Right ventricle myocardium superior (tissue), 1 donor: ENCODE data around the gene ABCA9. TPM values are rescaled to one million over a fixed set of nuclear protein-coding genes. Genes with fewer than 3 reads are reported as not detected.
"Not testable (repeated sequence)": the region's sequence is repeated elsewhere in the genome, so short reads cannot be mapped to it uniquely, and the experiment has no call there.

ENCODE experiments used
- ATAC-seq: fragments of 200-7000 bp; cut with Tn5 transposase; one replicate; pipeline ENCODE4 v1.9.1; 2020; ENCODE audit warnings: mild to moderate bottlenecking; ENCODE audit not compliant: poor library complexity
- DNase-seq: peaks from one replicate; pipeline ENCODE4 v3.0.0-alpha.2; 2020
- intact Hi-C: fragments of 100-400 bp; cut with DNase I; formaldehyde crosslinking; loops from one replicate; pipeline ENCODE4 v1.11.2; 2022
- total RNA-seq: library from RNA; stranded (reverse); fragmentation: NEBNext Ultra II Directional; extraction: Animal tissue kit (Norgen Biotek cat#: 25700); gene quantifications from one replicate; pipeline ENCODE4 v1.2.1, GENCODE V29; 2021
- donor health status: DM: no; HTN: yes; CAD: no; lungs with severe emphysema.

ABCA9 gene
- total RNA-seq, 1 donor from 2014 or later = 31.7 TPM

- peak; percentile 95 for ATAC-seq
- DNase-seq = peak; percentile 76
- intact Hi-C loops = no loop called here
These were observed 13.1 kb downstream of the ABCA9 start for GRCh38 chr17:69047368-69048263.

GRCh38 chr17:69046121-69046807, 14.5 kb downstream of the ABCA9 start:
- intact Hi-C loops = no loop called here
- ATAC-seq = no peak
- no peak for DNase-seq

GRCh38 chr17:69045646-69046045, 15.1 kb downstream of the ABCA9 start:
- intact Hi-C loops = no loop called here
- ATAC-seq = no peak
- DNase-seq = no peak

- ATAC-seq (no peak), DNase-seq (no peak)
- intact Hi-C loops = no loop called here
These were observed 16.4 kb downstream of the ABCA9 start for GRCh38 chr17:69044371-69044770.

GRCh38 chr17:69043098-69043734, 17.5 kb downstream of the ABCA9 start:
- intact Hi-C loops = no loop called here
- ATAC-seq = no peak
- DNase-seq = no peak

- intact Hi-C loops = no loop called here
- no peak for ATAC-seq
These were observed 18.4 kb downstream of the ABCA9 start for GRCh38 chr17:69042308-69042707.

GRCh38 chr17:69031839-69032238, 28.9 kb downstream of the ABCA9 start:
- intact Hi-C loops = no loop called here
- DNase-seq (no peak), ATAC-seq (no peak)

More at GRCh38 chr17:69042308-69042707, 18.4 kb downstream of the ABCA9 start:
- no peak for DNase-seq

- no peak for DNase-seq
- intact Hi-C loops = no loop called here
- no peak for ATAC-seq
These were observed 30.6 kb downstream of the ABCA9 start for GRCh38 chr17:69030169-69030568.

- no peak for ATAC-seq
- DNase-seq = no peak
- intact Hi-C loops = no loop called here
These were observed 42.0 kb downstream of the ABCA9 start for GRCh38 chr17:69018687-69019086.

GRCh38 chr17:69018022-69018615, 42.6 kb downstream of the ABCA9 start:
- DNase-seq (no peak), ATAC-seq (no peak)
- intact Hi-C loops = no loop called here

- intact Hi-C loops = no loop called here
- ATAC-seq (no peak), DNase-seq (no peak)
These were observed 45.1 kb downstream of the ABCA9 start for GRCh38 chr17:69015631-69016030.

GRCh38 chr17:69012895-69013805, 47.6 kb downstream of the ABCA9 start:
- ATAC-seq (no peak), DNase-seq (no peak)
- intact Hi-C loops = no loop called here

GRCh38 chr17:69009930-69010329, 50.8 kb downstream of the ABCA9 start:
- ATAC-seq = no peak
- DNase-seq = no peak
- intact Hi-C loops = no loop called here

GRCh38 chr17:69004759-69005158, 56.0 kb downstream of the ABCA9 start:
- DNase-seq, intact Hi-C loops, ATAC-seq: not testable (repeated sequence)

- intact Hi-C loops, ATAC-seq, DNase-seq: not testable (repeated sequence)
These were observed 61.0 kb downstream of the ABCA9 start for GRCh38 chr17:68999743-69000142.

- DNase-seq (no peak), ATAC-seq (no peak)
- intact Hi-C loops = no loop called here
These were observed 67.6 kb downstream of the ABCA9 start for GRCh38 chr17:68993112-68993511.

GRCh38 chr17:68987966-68988365, 72.8 kb downstream of the ABCA9 start:
- ATAC-seq = no peak
- intact Hi-C loops = no loop called here
- no peak for DNase-seq

GRCh38 chr17:68981288-68981687, 79.4 kb downstream of the ABCA9 start:
- intact Hi-C loops = no loop called here
- peak; percentile 56 for ATAC-seq
- DNase-seq = no peak
